GM23248 (cell line): Measurements from ENCODE around the gene MTMR2. TPM values are rescaled to one million over a fixed set of nuclear protein-coding genes. Genes with fewer than 3 reads are reported as not detected.

Experiments
- DNase-seq: peaks from one replicate; pipeline ENCODE4 v3.0.0-alpha.2; 2015
- H2AFZ ChIP-seq: fragments of 200-600 bp; sonication (generic); 2 replicates; pipeline ENCODE4 v1.6.1; 2016; ENCODE audit warnings: antibody characterized with exemption
- H3F3A ChIP-seq: fragments of 200-600 bp; sonication (generic); 2 replicates; pipeline ENCODE4 v1.6.1; 2016; ENCODE audit warnings: mild to moderate bottlenecking, antibody characterized with exemption, mixed run types; ENCODE audit not compliant: insufficient read depth
- H3K27ac ChIP-seq: fragments of 200-600 bp; sonication (generic); 2 replicates; pipeline ENCODE4 v1.5.1; 2016; ENCODE audit warnings: mild to moderate bottlenecking
- H3K27me3 ChIP-seq: fragments of 200-600 bp; sonication (generic); replicated peaks from 2 replicates; pipeline ENCODE4 v1.6.1; 2016; ENCODE audit warnings: mild to moderate bottlenecking; ENCODE audit not compliant: insufficient read depth
- H3K36me3 ChIP-seq: fragments of 200-600 bp; sonication (generic); 2 replicates; pipeline ENCODE4 v1.6.1; 2016; ENCODE audit warnings: low read depth, mild to moderate bottlenecking
- H3K4me1 ChIP-seq: fragments of 200-600 bp; sonication (generic); 2 replicates; pipeline ENCODE4 v1.6.1; 2016; ENCODE audit warnings: mild to moderate bottlenecking; ENCODE audit not compliant: insufficient read depth
- H3K4me2 ChIP-seq: fragments of 200-600 bp; sonication (generic); one replicate; pipeline ENCODE4 v1.6.1; 2016; ENCODE audit warnings: mild to moderate bottlenecking; ENCODE audit not compliant: unreplicated experiment
- H3K4me3 ChIP-seq: fragments of 200-600 bp; sonication (generic); 2 replicates; pipeline ENCODE4 v1.5.1; 2016; ENCODE audit warnings: mild to moderate bottlenecking
- H3K79me2 ChIP-seq: fragments of 200-600 bp; sonication (generic); 2 replicates; pipeline ENCODE4 v1.6.1; 2016; ENCODE audit warnings: mild to moderate bottlenecking; ENCODE audit not compliant: insufficient read depth
- H3K9ac ChIP-seq: fragments of 200-600 bp; sonication (generic); 2 replicates; pipeline ENCODE4 v1.6.1; 2016; ENCODE audit warnings: mild to moderate bottlenecking
- H3K9me2 ChIP-seq: fragments of 200-600 bp; sonication (generic); 2 replicates; pipeline ENCODE4 v1.6.1; 2016; ENCODE audit warnings: mixed run types, mild to moderate bottlenecking, moderate library complexity; ENCODE audit not compliant: insufficient read depth
- H3K9me3 ChIP-seq: fragments of 200-600 bp; sonication (generic); one replicate; pipeline ENCODE4 v1.6.1; 2017; ENCODE audit warnings: low read depth
- H4K20me1 ChIP-seq: fragments of 200-600 bp; sonication (generic); 2 replicates; pipeline ENCODE4 v1.6.0; 2016; ENCODE audit not compliant: insufficient read depth
- EZH2 ChIP-seq: fragments of 200-600 bp; sonication (generic); IDR thresholded peaks from 2 replicates; pipeline ENCODE4 v1.6.1; 2018; ENCODE audit warnings: antibody characterized with exemption, mild to moderate bottlenecking; ENCODE audit not compliant: insufficient read depth, poor library complexity, severe bottlenecking
- EZH2phosphoT487 ChIP-seq: fragments of 200-600 bp; sonication (generic); IDR thresholded peaks from 2 replicates; pipeline ENCODE4 v1.6.1; 2018; ENCODE audit warnings: antibody characterized with exemption, moderate library complexity, mild to moderate bottlenecking, low read depth; ENCODE audit not compliant: insufficient read depth
- WGBS, 2 experiments: methylation state at CpG; one replicate each; pipeline ENCODE4 v1.1.6; 2015 to 2017; ENCODE audit warnings: low lambda C conversion rate in 2 of 2, low coverage in 1 of 2; ENCODE audit errors: missing lambda C conversion rate in 2 of 2; 5-methylcytosine and 5-hydroxymethylcytosine counted together
- in situ Hi-C: fragments of 300-500 bp; cut with MboI; formaldehyde crosslinking; loops from 2 replicates; pipeline ENCODE4 v1.15.0; 2020
- polyA plus RNA-seq: library from polyadenylated mRNA; unstranded; fragments of >200 nt; fragmentation: Nextera tagmentation; extraction: Ambion mirVana; gene quantifications from 2 replicates; pipeline ENCODE4 v1.2.1, GENCODE V29; 2016
- total RNA-seq: library from RNA; depleted of rRNA; stranded (reverse); fragments of >200 nt; shearing (Covaris generic); gene quantifications from 2 replicates; pipeline ENCODE4 v1.2.3, GENCODE V29; 2014

The MTMR2 gene
- total and polyA plus RNA-seq, 2 experiments from 2014 or later: 32.4 to 42.1 TPM

DNA sequence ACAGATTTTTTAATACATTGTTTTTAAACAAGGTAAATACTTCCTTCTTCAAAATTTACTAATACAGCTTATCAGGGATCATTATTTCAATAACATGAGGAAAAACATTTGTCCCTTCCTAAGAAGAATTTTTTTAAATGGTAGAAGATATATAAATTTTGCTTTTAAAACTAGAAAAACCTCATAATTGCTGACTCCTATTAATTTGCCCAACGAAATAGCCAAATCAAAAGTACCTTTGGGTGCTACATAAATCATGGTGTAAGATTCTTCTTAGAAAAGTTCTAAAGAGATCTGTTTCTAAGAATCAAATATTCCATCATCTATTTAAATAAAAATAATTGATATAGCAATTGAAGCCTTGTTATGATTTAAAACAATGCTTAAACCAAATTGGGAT lies 78.7 kb downstream of the MTMR2 start:
- no peaks in the 10 kb centered on the region for H3K9me3 ChIP-seq
- H3F3A ChIP-seq: peaks cover 35% of the 10 kb centered on the region
- no peak for DNase-seq
- 97 to 100% methylated on average over 1 of the region's 1 CpG for WGBS, 2 experiments
- 0 out of 2 replicates have a peak, but pooled peaks cover 4% of the 10 kb centered on the region for H3K79me2 ChIP-seq
- no peaks in the 10 kb centered on the region for H3K9me2 ChIP-seq
- TF ChIP-seq EZH2: no peak
- TF ChIP-seq EZH2phosphoT487: no peak
- no peak overlapping the region for H3K4me3 ChIP-seq
- H4K20me1 ChIP-seq: no peaks in the 10 kb centered on the region
- H3K27me3 ChIP-seq: no peaks in the 10 kb centered on the region
- H3K36me3 ChIP-seq: peaks cover 36% of the 10 kb centered on the region; the same call in 1 of the 2 replicates
- no peak overlapping the region for H2AFZ ChIP-seq
- peaks cover 21% of the 10 kb centered on the region for H3K4me1 ChIP-seq
- no peak overlapping the region for H3K4me2 ChIP-seq
- H3K27ac ChIP-seq: no peak overlapping the region
- in situ Hi-C loops: loop anchor here (10.0 kb wide), 1 partner anchor 510 kb away; no protein-coding TSS in a partner anchor
- no peak overlapping the region for H3K9ac ChIP-seq

DNA sequence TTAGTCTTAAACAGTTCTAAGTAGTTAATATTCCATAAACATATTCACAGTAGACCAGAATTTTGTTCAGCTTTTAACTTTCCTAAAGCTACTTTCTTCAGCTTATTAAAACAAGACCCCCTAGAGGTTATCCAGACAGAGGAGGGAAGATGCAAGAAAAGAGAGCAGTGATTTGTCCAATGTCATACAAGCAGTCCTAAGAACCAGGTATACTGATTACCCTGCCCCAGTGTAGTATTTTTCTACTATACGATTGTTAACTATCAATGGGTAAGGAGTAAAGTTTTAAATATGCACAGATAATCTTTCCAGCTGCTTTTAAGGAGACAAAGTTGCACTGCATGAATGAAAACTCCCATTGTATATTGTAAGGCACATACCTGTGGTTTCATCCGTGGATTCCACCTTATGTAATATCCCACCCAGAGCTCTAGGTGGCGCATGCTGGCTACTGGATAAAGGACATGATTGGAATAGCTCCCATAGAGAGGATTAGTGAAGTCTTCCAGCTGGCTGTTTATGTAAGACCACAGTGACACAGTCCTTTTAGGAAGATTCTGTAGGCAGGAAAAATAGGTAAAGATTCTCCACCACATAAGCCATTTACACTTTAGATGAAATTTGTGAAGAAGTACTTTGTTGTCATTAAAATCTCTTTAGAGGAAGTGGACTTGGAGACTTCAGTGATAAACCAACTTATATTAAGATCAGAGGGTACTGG lies 88.0 kb downstream of the MTMR2 start:
- H3K9me3 ChIP-seq: no peaks in the 10 kb centered on the region
- 10 to 11% methylated on average over 3 of the region's 3 CpGs for WGBS, 2 experiments
- peak overlapping the region; percentile 49 for H3K27ac ChIP-seq
- H3K4me3 ChIP-seq: no peak overlapping the region
- no peak overlapping the region for H2AFZ ChIP-seq
- H3F3A ChIP-seq: peaks cover 34% of the 10 kb centered on the region
- H4K20me1 ChIP-seq: no peaks in the 10 kb centered on the region
- no peaks in the 10 kb centered on the region for H3K79me2 ChIP-seq
- DNase-seq: peak; percentile 94
- no peaks in the 10 kb centered on the region for H3K9me2 ChIP-seq
- peaks cover 28% of the 10 kb centered on the region for H3K36me3 ChIP-seq
- H3K4me2 ChIP-seq: peak overlapping the region; percentile 11
- no peak for TF ChIP-seq EZH2phosphoT487
- no peak for TF ChIP-seq EZH2
- H3K4me1 ChIP-seq: peaks cover 27% of the 10 kb centered on the region
- in situ Hi-C loops: loop anchor here (10.0 kb wide), 1 partner anchor 579 kb away; no protein-coding TSS in a partner anchor
- H3K9ac ChIP-seq: peak overlapping the region; percentile 32
- H3K27me3 ChIP-seq: no peaks in the 10 kb centered on the region

DNA sequence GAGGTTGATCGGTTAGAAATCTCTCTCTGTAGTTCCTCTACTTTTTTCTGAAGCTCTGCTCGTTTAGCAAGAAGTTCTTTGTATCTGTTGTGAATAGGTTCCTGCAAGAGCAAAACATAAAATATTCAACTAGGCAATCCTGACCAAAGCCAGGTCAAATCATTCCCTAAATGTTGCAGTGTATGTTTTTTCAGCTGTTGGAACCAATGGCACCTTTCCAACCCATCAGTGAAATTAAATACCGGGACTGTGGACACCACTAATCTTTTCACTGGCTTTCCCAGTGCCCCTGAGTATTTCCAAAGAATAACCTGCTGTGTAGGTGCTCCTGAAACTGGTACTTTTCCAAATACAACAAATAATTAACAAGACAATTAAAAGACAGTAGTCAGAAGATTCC lies 88.6 kb downstream of the MTMR2 start:
- H3K9me2 ChIP-seq: no peaks in the 10 kb centered on the region
- no peaks in the 10 kb centered on the region for H3K79me2 ChIP-seq
- no peak overlapping the region for H3K9ac ChIP-seq
- no peak overlapping the region for H3K27ac ChIP-seq
- H3K4me2 ChIP-seq: no peak overlapping the region
- H3K27me3 ChIP-seq: no peaks in the 10 kb centered on the region
- H3K36me3 ChIP-seq: peaks cover 28% of the 10 kb centered on the region
- TF ChIP-seq EZH2phosphoT487 (no peak), EZH2 (no peak)
- DNase-seq: no peak
- no peak overlapping the region for H3K4me3 ChIP-seq
- H3F3A ChIP-seq: peaks cover 36% of the 10 kb centered on the region
- in situ Hi-C loops: loop anchor here (10.0 kb wide), 1 partner anchor 579 kb away; no protein-coding TSS in a partner anchor
- H2AFZ ChIP-seq: no peak overlapping the region
- no peaks in the 10 kb centered on the region for H4K20me1 ChIP-seq
- peaks cover 33% of the 10 kb centered on the region for H3K4me1 ChIP-seq
- WGBS, 2 experiments: 67 to 68% methylated on average over 3 of the region's 3 CpGs
- H3K9me3 ChIP-seq: no peaks in the 10 kb centered on the region

DNA sequence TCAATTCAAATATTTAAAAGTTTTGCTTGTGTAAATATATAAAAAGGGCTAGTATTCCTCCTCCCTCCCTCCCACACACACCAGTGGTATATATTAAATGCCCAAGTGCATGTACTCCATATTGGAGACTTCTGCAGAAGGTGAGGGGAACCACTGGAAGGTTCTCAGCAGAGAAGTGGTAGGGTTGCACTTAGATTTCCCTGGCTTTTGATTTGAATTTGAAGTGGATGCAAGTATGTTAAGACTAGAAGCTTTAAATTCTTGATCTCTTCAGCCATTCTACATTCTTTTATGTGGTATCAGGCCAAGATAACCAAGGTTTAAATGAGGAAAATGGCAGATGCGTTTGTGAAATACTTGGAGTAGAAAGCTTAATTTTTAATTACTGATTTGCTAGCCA lies 90.5 kb downstream of the MTMR2 start:
- 48 to 62% methylated on average over 1 of the region's 1 CpG for WGBS, 2 experiments
- Histone ChIP-seq H3K79me2 (no peaks in the 10 kb centered on the region), H3K9me3 (no peaks in the 10 kb centered on the region), H3K4me1 (peaks cover 36% of the 10 kb centered on the region), H3F3A (peaks cover 50% of the 10 kb centered on the region), H3K4me3 (no peak overlapping the region), H2AFZ (no peak overlapping the region), H3K9ac (no peak overlapping the region), H4K20me1 (no peaks in the 10 kb centered on the region), H3K4me2 (no peak overlapping the region), H3K9me2 (no peaks in the 10 kb centered on the region), H3K27ac (no peak overlapping the region), H3K27me3 (no peaks in the 10 kb centered on the region), H3K36me3 (peaks cover 28% of the 10 kb centered on the region)
- no peak for DNase-seq
- in situ Hi-C loops: loop anchor here (10.0 kb wide), 1 partner anchor 581 kb away; no protein-coding TSS in a partner anchor
- no peak for TF ChIP-seq EZH2phosphoT487
- TF ChIP-seq EZH2: no peak
